ENCODE results near the gene HSD17B11. TPM values are rescaled to one million over a fixed set of nuclear protein-coding genes. Genes with fewer than 3 reads are reported as not detected.
"Not testable (repeated sequence)": the region's sequence is repeated elsewhere in the genome, so short reads cannot be mapped to it uniquely, and the experiment has no call there.

The HSD17B11 gene, protein sequence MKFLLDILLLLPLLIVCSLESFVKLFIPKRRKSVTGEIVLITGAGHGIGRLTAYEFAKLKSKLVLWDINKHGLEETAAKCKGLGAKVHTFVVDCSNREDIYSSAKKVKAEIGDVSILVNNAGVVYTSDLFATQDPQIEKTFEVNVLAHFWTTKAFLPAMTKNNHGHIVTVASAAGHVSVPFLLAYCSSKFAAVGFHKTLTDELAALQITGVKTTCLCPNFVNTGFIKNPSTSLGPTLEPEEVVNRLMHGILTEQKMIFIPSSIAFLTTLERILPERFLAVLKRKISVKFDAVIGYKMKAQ
- 10 to 100 TPM; 17.0 to 24.1 TPM for total RNA-seq
- long read RNA-seq, transcript HSD17B11-201 (7 exons, 1,885 nt) = major isoform, 12 of 12 reads
- long read RNA-seq, partial matches to known transcripts = 0 of 12 reads
- long read RNA-seq, other reads (novel, unspliced or antisense) = 0 of 12 reads

DNA sequence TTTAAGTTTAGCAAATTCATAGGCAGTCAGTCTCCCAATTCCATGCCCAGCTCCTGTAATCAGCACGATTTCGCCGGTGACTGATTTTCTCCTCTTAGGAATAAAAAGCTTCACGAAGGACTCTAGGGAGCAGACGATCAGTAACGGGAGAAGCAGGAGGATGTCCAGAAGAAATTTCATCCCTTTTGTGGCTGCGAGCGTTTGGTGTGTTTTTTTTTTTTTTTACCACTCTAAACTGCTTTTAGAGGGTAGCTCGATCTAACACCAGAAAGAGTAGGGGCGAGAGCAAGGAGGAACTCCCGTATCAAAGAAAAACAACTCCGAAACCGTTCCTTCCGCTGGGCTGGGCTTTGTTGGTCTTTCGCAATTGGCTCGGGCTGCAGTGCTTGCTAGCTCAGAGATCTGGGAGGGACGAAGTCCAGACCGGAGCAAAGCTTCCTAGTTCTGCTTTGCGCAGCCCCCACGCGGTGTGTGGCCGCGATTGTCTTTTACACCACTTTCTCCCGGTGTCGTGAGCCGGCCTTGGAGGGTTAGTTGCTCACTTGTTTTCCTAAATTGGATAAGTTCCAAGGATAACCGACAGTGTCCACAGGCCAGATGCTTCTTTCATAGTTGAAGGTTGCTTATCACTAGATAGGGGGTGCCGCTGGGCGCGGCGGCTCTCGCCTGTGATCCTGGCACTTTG, at the start of gene HSD17B11:
Gene HSD17B11 (minus strand): TSS at position 298 of the 685 bp plus-strand sequence. CDS start 118 bp downstream, at position 180.
- peak; percentile 100 for ATAC-seq
- DNase-seq = peak; percentile 92
- intact Hi-C loops (cut with DNase I) = no loop called here

DNA sequence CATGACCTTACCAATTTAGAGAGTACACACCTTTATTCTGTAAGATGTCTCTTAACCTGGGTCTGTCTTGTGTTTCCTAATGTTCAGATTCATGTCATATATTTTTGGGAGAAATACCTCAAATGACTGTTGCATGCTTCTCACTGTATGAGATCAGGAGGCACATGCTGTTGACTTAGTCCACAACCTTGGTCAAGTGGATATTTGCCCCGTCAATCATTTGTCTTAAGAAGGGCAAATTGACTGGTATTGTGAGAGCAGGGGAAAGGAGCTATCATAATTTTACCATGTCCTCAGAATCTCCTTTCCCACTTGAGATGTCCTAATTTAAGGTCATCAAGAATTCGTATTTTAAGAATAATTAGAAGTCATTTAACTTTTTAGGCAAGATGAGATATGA, 42.4 kb upstream of the HSD17B11 start:
- no peak for DNase-seq
- intact Hi-C loops (cut with DNase I) = no loop called here
- ATAC-seq = no peak

DNA sequence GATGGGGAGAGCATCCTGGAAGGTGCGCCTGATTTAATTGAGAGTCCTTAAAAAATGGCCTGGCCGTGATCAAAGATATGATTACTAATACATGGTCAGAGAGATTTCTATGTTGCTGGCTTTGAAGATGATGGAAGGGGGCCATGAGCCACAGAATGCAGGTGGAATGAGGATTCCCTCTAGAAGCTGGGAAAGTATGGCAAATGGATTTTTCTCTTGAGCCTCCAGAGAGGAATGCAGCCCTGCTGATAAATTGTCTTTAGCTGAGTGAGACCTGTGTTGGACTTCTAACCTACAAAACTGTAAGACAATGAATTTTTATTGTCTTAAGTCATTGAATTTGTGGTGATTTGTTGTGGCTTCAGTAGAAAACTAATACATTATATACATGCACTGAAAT, 39.0 kb upstream of the HSD17B11 start:
- DNase-seq (no peak), ATAC-seq (no peak)
- intact Hi-C loops (cut with DNase I) = no loop called here

DNA sequence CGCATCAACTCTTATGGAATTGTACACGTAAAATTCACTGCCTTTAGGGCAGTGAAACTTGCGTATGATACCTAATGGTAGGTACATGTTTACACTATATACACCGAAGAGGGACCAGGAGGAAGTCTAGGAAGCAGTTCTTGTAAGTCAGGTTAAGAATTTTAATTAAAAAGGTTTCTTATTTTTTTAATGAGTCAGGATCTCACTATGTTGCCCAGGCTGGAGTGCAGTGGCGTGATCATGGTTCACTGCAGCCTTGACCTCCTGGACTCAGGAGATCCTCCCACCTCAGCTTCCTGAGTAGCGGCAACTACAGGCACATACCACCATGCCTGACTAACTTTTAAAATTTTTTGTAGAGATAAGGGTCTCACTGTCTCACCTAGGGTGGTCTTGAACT, 38.0 kb upstream of the HSD17B11 start:
- ATAC-seq (no peak), DNase-seq (no peak)
- intact Hi-C loops (cut with DNase I) = no loop called here

DNA sequence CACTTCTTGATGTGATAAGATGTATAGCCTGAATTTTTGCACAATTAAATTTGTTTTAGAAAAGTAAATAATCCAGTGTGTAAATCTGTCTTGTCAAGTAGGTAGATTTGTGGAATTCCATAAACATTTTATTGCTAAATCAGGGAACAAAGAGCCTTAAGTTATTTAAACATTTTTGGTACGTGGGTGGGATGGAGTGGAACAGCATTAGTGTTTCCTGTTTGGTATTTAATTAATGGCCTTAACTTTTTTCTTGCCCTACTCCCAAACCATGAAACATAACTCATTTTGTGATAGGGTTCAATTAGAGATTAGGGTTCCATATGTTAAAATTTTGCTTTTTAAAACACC, 36.5 kb upstream of the HSD17B11 start:
- ATAC-seq (no peak), DNase-seq (no peak)
- intact Hi-C loops (cut with DNase I) = no loop called here

DNA sequence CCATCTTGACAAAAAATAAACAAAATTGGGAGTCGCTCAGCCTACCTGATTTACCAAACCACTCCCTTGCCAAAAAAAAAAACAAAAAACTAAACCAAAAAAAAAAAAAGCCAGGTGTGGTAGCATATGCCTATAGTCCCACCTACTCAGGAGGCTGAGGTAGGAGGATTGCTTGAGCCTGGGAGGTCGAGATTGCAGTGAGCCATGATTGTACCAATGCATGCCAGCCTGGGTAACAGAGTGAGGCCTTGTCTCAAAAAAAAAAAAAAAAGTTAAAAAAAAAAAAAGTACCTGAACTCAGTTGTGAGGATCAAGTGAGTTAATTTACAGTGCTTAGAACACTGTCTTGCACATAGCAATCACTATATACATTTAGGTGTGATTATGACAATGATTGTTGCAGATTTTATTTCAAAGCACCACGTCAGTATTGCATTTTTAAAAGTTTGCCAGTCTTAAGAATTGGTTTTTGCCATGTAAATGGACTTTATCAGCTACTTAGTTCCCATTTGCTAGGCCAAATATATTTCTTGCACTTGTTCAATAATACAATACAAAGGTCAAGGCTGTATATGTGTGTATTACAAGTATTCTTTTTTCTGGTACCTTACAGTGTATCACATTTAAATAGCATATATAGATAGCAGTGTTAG, 36.0 kb upstream of the HSD17B11 start:
- intact Hi-C loops (cut with DNase I) = no loop called here
- ATAC-seq (no peak), DNase-seq (no peak)

DNA sequence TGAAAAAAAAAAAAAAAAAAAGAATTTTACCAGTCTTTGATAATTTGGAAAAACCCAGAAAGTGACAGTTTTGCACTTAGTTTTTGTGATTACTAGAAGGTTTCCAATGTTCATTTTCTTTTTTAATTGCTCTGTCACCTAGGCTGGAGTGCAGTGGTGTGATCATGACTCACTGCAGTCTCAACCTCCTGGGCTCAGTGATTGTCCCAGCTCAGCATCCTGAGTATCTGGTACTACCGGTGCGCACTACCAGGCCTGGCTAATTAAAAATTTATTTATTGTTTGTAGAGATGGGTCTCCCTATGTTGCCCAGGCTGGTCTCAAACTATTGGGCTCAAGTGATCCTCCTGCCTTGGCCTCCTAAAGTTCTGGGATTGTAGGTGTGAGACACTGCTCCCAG, 34.7 kb upstream of the HSD17B11 start:
- intact Hi-C loops (cut with DNase I) = no loop called here
- DNase-seq = no peak
- ATAC-seq = no peak

DNA sequence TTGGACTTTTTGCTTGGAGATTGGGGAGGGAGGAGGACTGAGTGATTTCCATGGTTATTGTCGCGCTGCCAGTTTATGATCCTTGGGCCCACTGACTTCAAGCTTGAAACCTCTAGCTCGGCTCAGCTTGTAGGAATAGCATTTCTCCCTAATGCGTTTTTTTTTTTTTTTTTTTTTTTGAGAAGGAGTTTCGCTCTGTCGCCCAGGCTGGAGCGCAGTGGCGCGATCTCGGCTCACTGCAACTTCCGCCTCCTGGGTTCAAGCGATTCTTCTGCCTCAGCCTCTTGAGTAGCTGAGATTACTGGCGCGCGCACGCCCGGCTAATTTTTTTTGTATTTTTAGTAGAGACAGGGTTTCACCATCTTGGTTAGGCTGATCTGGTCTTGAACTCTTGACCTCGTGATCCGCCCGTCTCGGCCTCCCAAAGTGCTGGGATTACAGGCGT, 33.1 kb upstream of the HSD17B11 start:
- intact Hi-C loops (cut with DNase I); DNase-seq; ATAC-seq: not testable (repeated sequence)

DNA sequence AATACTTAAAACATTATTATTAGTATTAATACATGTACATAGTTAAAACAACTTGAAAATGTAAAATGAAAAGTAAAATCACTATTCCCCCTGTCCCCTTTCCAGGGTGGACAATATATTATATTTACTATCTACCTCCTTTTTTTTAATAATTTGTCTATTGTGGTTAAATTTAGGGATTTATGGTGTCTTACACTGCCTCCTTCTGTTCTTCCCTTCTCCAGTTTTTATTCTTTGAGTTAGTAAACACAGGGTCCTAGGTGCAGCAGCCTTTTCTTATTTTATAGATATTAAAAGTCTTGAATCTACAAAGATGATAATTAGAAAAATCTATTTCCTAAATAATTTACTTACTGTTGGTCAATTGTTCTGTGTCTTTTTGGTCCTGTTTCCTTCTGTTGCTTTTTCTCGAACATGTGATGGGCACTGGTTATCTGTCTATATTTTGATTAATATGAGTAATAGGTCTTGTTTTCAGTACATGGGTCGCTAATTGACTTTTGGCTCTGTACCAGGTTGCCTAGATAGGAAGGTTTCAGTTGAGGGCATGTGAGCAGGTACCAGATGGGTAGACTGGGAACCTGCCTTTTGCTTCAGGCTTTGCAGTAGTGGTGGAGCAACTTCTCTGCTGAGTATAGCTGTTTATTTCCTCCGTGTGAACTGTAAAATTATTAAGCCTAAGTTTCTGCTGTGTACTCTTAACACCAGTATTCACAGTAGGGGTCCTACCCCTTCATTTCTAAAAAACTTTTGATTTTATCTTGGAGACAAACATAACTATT, 32.5 kb upstream of the HSD17B11 start:
- intact Hi-C loops (cut with DNase I) = no loop called here
- ATAC-seq (no peak), DNase-seq (no peak)

DNA sequence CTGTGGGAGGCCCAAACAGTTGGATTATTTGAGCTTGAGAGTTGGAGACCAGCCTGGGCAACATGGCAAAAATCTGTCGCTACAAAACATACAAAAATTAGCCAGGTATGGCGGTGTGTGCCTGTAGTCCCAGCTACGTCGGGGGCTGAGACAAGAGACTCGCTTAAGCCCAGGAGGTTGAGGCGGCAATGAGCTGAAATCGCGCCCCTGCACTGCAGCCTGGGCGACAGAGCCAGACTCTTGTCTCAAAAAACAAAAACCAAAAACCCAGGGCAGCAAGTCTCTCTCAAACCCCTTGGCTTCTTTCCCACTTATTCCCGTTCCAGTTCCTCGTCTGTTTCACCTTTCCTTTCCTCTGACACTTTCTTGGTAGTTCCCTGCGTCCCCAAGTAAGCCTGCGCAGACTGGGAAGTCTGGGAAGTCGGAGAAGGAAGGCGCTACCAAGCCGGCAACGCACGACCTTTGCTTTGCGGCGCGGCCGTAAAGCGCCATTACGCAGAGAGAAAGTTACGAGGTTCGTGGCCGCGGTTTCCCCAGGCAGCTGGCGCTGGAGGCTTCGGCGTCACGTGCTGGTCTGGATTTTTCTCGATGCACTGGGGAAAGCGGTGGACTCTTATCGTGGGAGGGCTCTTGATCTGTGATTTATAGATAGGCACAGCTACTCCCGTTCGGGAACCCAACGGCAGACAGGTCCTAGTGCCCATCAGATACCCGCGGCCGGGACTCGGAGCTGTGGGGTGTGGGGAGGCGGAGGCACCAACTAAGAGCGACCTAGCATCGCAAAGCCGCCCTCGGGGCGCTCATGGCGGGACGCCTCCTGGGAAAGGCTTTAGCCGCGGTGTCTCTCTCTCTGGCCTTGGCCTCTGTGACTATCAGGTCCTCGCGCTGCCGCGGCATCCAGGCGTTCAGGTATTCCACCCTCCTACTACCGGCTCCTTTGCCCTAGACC, 31.4 kb upstream of the HSD17B11 start, which contains the start of gene NUDT9:
Gene NUDT9 (plus strand): TSS at position 470 of the 949 bp plus-strand sequence. CDS start 333 bp downstream, at position 803.
- DNase-seq (peak; percentile 97), ATAC-seq (peak; percentile 96)
- intact Hi-C loops (cut with DNase I) = no loop called here

DNA sequence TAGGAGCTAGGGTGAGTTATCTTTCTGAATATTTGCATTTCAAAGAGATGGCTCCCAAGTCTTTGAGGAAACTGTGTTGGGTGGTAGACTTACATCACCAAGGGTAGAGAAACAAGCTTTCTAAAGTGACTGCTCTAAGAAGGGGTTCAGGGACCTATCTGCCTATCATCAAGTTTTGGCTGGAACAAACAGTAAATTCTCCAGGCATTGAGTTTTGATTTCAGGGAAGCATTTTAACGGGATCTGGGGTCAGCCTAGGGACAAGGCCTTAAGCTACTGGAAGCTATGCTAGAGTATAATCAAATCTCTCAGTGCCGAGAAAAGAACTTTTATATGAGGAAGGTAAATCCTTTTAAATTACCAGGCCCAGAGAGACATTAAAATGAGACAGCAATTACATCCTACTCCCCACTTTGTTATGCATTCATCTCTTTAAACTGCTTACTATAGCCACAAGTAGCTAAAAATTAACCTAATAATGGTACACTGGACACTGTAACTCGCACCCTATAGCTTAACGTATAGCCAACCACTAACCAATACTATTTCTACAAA, 29.4 kb upstream of the HSD17B11 start:
- ATAC-seq = no peak
- no peak for DNase-seq
- intact Hi-C loops (cut with DNase I) = no loop called here

DNA sequence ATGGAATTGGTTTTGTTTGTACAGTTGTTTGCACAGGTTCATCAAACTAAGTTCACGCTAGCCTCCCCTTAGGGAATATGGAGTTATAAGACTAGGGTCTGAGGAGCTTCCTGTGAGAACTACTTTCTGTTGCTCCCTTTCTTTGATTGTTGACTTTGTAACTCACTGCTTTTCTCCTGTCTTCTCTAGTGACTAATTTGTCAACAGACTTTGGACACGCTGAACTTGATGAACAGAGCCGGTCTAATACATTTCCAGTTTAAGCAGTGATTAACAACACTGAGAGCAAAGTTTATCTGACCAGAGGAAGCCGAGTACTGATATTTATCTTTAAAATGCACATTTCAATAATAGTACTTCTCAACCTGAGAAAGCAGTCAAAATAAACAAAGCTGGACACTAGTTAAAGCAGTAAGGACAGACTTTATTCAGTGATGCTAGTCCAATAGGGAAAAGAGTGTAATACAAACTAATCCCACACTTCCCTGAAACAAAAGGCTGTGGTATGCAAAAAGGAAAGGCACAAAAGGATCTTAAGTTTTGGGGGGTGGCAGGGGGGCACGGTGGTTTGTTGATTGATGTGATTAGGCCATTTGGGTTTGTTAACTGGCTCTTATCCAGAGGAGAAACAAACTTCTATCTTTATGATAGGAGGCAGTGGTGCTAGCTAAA, 28.7 kb upstream of the HSD17B11 start:
- DNase-seq (no peak), ATAC-seq (no peak)
- intact Hi-C loops (cut with DNase I) = no loop called here

DNA sequence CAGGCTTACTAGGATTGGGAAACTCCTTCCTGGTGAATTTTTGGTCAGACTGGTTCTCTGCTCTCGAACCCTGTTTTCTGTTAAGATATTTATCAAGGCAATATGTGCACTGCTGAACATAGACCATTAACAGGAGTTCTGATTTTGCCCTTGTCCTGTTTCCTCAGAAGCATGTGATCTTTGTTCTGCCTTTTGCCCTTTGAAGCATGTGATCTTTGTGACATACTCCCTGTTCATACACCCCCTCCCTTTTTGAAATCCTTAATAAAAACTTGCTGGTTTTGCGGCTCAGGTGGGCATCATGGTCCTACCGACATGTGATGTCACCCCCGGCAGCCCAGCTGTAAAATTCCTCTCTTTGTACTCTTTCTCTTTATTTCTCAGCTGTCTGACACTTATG, 27.4 kb upstream of the HSD17B11 start:
- DNase-seq; intact Hi-C loops (cut with DNase I); ATAC-seq: not testable (repeated sequence)

DNA sequence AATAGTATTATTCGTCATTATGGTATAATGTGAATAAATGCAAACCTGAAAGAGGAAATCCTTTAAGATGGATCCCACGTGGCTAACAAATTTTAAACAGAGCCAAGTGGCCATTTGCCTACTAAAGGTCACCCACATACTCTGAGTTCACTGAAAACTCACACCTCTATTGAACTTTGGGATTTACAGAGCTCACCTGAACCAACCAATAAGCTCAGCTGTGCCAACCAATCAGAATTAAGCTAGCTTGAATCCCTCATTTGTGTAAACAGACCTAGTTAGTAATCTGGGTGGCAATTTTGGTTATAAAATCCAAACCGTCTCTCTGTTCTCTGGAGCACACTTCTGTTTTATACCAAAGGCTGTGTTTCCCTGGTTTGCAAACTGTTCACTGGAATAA, 26.0 kb upstream of the HSD17B11 start:
- ATAC-seq (no peak), DNase-seq (no peak)
- intact Hi-C loops (cut with DNase I) = loop anchor here in 1 of 2 donors (1.0 kb wide), 1 partner anchor 37 kb away; no protein-coding TSS in a partner anchor

DNA sequence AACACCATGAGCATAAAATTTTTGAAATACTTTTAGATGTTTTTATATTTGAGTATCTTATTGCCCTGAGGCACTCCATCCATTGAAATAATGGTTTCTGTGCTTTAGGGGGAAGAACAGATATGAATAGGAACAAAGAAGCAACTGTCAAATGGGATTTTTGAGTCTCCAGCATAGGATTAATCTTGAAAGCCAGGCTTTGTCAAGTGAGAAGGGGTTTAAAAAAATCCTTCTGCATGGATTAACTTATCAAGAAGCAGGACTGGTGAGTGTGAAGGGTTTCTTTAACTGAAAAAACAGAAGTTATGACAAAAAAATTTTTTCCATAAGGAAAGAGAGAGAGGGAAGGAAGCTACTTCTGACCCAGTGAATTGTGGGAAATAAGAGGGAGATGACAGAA, 23.8 kb upstream of the HSD17B11 start:
- intact Hi-C loops (cut with DNase I) = no loop called here
- ATAC-seq = no peak
- no peak for DNase-seq

DNA sequence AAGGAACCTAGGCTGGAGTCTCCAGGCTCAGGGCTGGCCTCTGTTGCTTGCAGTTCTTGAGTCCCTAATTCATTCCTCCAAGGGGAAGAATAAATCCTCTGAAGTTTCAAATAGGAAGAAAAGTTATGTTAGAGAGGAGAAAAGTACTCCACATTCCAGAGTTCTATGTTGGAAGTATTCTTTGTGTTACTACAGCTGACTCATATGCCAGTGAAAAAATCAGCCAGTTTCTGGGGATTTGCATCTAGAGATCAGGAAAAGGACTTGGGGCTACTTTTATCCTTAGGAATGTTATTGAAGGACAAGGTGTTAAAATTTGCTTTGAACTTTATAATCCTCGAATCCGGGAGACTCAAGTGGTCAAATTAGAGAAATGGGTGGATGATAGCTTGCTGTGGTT, 19.7 kb upstream of the HSD17B11 start:
- ATAC-seq (no peak), DNase-seq (no peak)
- intact Hi-C loops (cut with DNase I) = no loop called here

DNA sequence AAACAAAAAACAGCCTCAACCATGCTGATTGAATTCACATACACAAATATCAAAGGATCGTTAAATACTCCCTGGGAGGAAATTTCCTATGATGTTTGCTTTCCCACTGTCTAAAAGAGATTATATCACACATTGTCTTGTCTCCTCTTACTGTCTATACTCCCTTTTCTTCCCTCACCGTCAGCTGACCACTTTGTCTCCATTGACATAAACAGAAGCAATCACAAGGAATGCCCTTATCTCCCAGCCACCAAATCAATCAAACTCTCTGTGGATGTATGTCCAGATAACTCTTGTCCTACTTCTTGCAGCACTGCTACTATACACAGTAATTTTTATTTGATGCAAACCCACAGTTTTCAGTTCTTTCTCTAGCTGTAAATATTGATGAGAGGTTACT, 19.2 kb upstream of the HSD17B11 start:
- intact Hi-C loops (cut with DNase I) = no loop called here
- DNase-seq = no peak
- ATAC-seq = no peak

All from left cardiac atrium (tissue), 4 donors.